ENCODE results near the gene TAF7L. TPM values are rescaled to one million over a fixed set of nuclear protein-coding genes. Genes with fewer than 3 reads are reported as not detected.

Gene TAF7L
- total RNA-seq, 1 experiment from 2014 or later: 0.22 TPM

GRCh38 chrX:101263766-101264165 is 27.4 kb downstream of the TAF7L start:
- Histone ChIP-seq H3K4me2 (ENCODE audit: low read length) (no peak overlapping the region), H3K4me3 (replicated peaks in 1 of 2; ENCODE audit: low read depth in 1 of 2, low read length in 2 of 2) (no peak overlapping the region), H3K27ac (ENCODE audit: low read depth, low read length) (no peak overlapping the region), H3K27me3 (ENCODE audit: insufficient read depth, low read length) (no peaks in the 10 kb centered on the region), H2AFZ (ENCODE audit: low read depth, low read length, poor library complexity, severe bottlenecking) (no peak overlapping the region), H3K9me3 (ENCODE audit: control insufficient read depth in 1 of 2, insufficient read depth in 1 of 2, low read depth in 1 of 2, low read length in 2 of 2) (no peaks in the 10 kb centered on the region), H4K20me1 (ENCODE audit: insufficient read depth) (no peaks in the 10 kb centered on the region), H3K9ac (ENCODE audit: low read length) (no peak overlapping the region), H3K36me3 (ENCODE audit: control insufficient read depth in 1 of 2, insufficient read depth in 2 of 2, low read length in 2 of 2) (no peaks in the 10 kb centered on the region), H3K79me2 (ENCODE audit: insufficient read depth, low read length) (no peaks in the 10 kb centered on the region), H3K9me2 (ENCODE audit: insufficient read depth) (no peaks in the 10 kb centered on the region), H3K4me1 (ENCODE audit: control insufficient read depth in 1 of 2, insufficient read depth in 2 of 2, low read length in 2 of 2) (no peaks in the 10 kb centered on the region)
- TF ChIP-seq POLR2A (IDR thresholded peaks at IDR 0.05; ENCODE audit: borderline replicate concordance, extremely low read depth, insufficient read depth, insufficient read length): no peak
- TF ChIP-seq ZNF274 (IDR thresholded peaks at IDR 0.05; ENCODE audit: low read depth, low read length): no peak
- no peak for TF ChIP-seq EZH2phosphoT487 (IDR thresholded peaks at IDR 0.05; ENCODE audit: borderline replicate concordance)
- no peak for TF ChIP-seq ZFX (IDR thresholded peaks at IDR 0.05)
- no peak for TF ChIP-seq SRF (IDR thresholded peaks at IDR 0.05; ENCODE audit: low read depth)
- TF ChIP-seq MAX (IDR thresholded peaks at IDR 0.05): no peak
- TF ChIP-seq SP1 (IDR thresholded peaks at IDR 0.05; ENCODE audit: low read depth): no peak
- no peak for TF ChIP-seq CEBPB (IDR thresholded peaks at IDR 0.05; ENCODE audit: low read depth)
- no peak for TF ChIP-seq SIN3A (IDR thresholded peaks at IDR 0.05; ENCODE audit: low read depth)
- no peak for TF ChIP-seq YY1 (IDR thresholded peaks at IDR 0.05; ENCODE audit: extremely low read depth, insufficient replicate concordance, low read depth, low read length)
- no peak for TF ChIP-seq JUND (IDR thresholded peaks at IDR 0.05)
- no peak for TF ChIP-seq ZBTB33 (IDR thresholded peaks at IDR 0.05; ENCODE audit: extremely low read depth, insufficient replicate concordance, low read length)
- TF ChIP-seq RAD21 (IDR thresholded peaks at IDR 0.05; ENCODE audit: low read depth): no peak
- TF ChIP-seq CBX3 (IDR thresholded peaks at IDR 0.05; ENCODE audit: low read depth): no peak
- TF ChIP-seq ATF3 (IDR thresholded peaks at IDR 0.05): no peak
- TF ChIP-seq ELF1 (IDR thresholded peaks at IDR 0.05; ENCODE audit: borderline replicate concordance, low read depth): no peak
- TF ChIP-seq REST (IDR thresholded peaks at IDR 0.05; ENCODE audit: low read depth): no peak
- no peak for TF ChIP-seq EGR1 (IDR thresholded peaks at IDR 0.05; ENCODE audit: low read depth)
- no peak for TF ChIP-seq TCF7L2 (IDR thresholded peaks at IDR 0.05; ENCODE audit: borderline replicate concordance, extremely low read depth, insufficient read depth, insufficient read length)
- ChIA-PET POLR2A (no interaction called here), RAD21 (ENCODE audit: low non-redundant PET in 1 of 2, low total read pairs in 2 of 2, uncharacterized antibody in 2 of 2, unreplicated experiment in 2 of 2) (no interaction called here), CTCF (no interaction called here)
- intact Hi-C loops (cut with micrococcal nuclease): no loop called here
- DNase-seq (ENCODE audit: low read depth, low spot score) (no peak), ATAC-seq (no peak)
- BruUV-seq (replicated peaks): no TSS peak
